ENCODE results near the gene CES4A.

- TF ChIP-seq CTCF (IDR thresholded peaks at IDR 0.05; ENCODE audit: insufficient read depth, low read depth, low read length) (no peak), EZH2 (IDR thresholded peaks at IDR 0.05; ENCODE audit: insufficient read depth, low read length) (no peak)
Measured at GRCh38 chr16:67009158-67009557, 20.8 kb downstream of the CES4A start.

Measured in astrocyte (in vitro differentiated cells and primary cell).